Measurements from ENCODE around the gene IL17C. TPM values are rescaled to one million over a fixed set of nuclear protein-coding genes. Genes with fewer than 3 reads are reported as not detected.

IL17C gene
- total RNA-seq, 1 experiment from 2014 or later: 0.31 TPM

DNA sequence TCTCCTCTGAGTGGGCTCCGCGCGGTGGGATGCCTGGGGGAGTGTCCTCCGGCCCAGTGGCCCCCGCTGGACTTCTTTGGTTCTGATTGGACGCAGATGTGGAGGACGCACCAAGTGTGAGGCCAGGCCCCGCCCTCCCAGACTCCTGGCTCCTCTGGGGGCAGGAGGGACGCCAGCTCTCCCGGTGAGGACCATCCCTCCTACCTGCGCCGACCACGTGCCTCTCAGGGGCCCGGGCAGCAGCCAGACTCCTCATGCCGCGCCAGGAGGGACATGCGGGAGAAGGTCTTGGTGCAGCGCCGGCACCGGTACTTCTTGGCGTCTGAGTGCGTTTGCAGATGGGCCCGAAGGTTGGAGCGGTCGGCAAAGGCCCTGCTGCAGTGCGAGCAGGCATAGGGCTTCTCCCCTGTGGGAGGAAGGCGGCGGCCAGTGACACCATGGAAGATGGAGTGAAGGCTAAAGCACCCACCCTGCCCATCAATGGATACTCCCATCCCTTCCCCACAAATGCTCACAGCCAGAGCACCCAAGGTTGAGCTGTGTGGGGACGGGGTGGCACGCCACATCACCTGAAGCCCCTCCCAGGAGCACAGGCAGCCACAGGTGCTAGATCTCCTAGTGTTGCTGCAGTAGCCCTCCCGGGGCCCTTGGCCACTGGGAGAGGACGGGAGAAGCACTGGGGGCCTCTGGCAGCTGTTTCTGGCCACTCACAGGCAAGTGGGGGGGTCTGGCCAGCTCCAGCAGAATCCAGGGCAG, 40.0 kb downstream of the IL17C start:
- Histone ChIP-seq H2BK12ac (ENCODE audit: insufficient read length, low read depth, low read length) (no peak overlapping the region), H3K79me1 (ENCODE audit: insufficient read depth, low read depth, low read length, poor library complexity, severe bottlenecking) (no peaks in the 10 kb centered on the region), H2BK15ac (ENCODE audit: low read depth, low read length) (no peak overlapping the region), H3K14ac (ENCODE audit: insufficient read depth, low read length) (no peak overlapping the region), H3K27ac (ENCODE audit: insufficient read length, low read depth, low read length) (no peak overlapping the region), H3K79me2 (ENCODE audit: insufficient read depth, low read length) (no peaks in the 10 kb centered on the region), H2BK5ac (ENCODE audit: insufficient read length, low read length) (no peak overlapping the region), H4K8ac (replicated peaks; ENCODE audit: insufficient read length, low read depth, low read length) (no peak overlapping the region), H2AFZ (ENCODE audit: low read length) (no peak overlapping the region), H3T11ph (ENCODE audit: low read length) (no peak overlapping the region), H2BK120ac (ENCODE audit: low read depth, low read length, poor library complexity, severe bottlenecking) (no peak overlapping the region), H2AK5ac (ENCODE audit: insufficient read length, low read length) (no peak overlapping the region), H3K18ac (ENCODE audit: insufficient read length, low read depth, low read length) (no peak overlapping the region), H2BK20ac (ENCODE audit: low read depth, low read length, poor library complexity, severe bottlenecking) (no peak overlapping the region), H3K4me1 (ENCODE audit: insufficient read depth, low read length) (no peaks in the 10 kb centered on the region), H3K56ac (ENCODE audit: insufficient read length, low read depth, low read length) (no peak overlapping the region), H3K23ac (ENCODE audit: insufficient read length, low read depth, low read length) (no peak overlapping the region), H3K9ac (ENCODE audit: extremely low read depth, insufficient read length, low read length) (no peak overlapping the region), H3K23me2 (ENCODE audit: insufficient read length, low read depth, low read length, poor library complexity, severe bottlenecking) (no peaks in the 10 kb centered on the region), H4K20me1 (ENCODE audit: control insufficient read depth, insufficient read depth, insufficient read length) (no peaks in the 10 kb centered on the region), H3K4ac (ENCODE audit: low read depth, low read length) (no peak overlapping the region), H3K4me2 (ENCODE audit: insufficient read depth, insufficient read length, low read length) (no peak overlapping the region), H4K5ac (ENCODE audit: insufficient read length, low read depth, low read length) (no peak overlapping the region), H3K27me3 (ENCODE audit: insufficient read depth, low read length) (no peaks in the 10 kb centered on the region), H4K91ac (ENCODE audit: insufficient read length, low read depth, low read length) (no peak overlapping the region), H3K9me3 (ENCODE audit: control insufficient read depth, low read depth, low read length) (no peaks in the 10 kb centered on the region)
- H3K4me3 Mint-ChIP-seq: no peak overlapping the region
- peaks cover 0 to 9% (median 2%) of the 10 kb centered on the region in 3 experiments; a peak in 2 of 7 replicates for H3K36me3 Mint-ChIP-seq (ENCODE audit: insufficient read depth in 1 of 3, low read depth in 3 of 3)
- peak; percentile 71 for DNase-seq
- peaks cover 1% of the 10 kb centered on the region; the same call in 1 of the 2 replicates for H3K27me3 Mint-ChIP-seq (ENCODE audit: low read depth)
- no peaks in the 10 kb centered on the region for H3K9me3 Mint-ChIP-seq
- no CpG with 5 or more reads among the region's 32 CpGs for WGBS (ENCODE audit: extremely low coverage, insufficient read length, low lambda C conversion rate)
- H3K4me1 Mint-ChIP-seq: 0 out of 4 replicates have a peak, but pooled peaks cover 0 to 2% of the 10 kb centered on the region in 2 experiments
- TF ChIP-seq, protein P1, sequence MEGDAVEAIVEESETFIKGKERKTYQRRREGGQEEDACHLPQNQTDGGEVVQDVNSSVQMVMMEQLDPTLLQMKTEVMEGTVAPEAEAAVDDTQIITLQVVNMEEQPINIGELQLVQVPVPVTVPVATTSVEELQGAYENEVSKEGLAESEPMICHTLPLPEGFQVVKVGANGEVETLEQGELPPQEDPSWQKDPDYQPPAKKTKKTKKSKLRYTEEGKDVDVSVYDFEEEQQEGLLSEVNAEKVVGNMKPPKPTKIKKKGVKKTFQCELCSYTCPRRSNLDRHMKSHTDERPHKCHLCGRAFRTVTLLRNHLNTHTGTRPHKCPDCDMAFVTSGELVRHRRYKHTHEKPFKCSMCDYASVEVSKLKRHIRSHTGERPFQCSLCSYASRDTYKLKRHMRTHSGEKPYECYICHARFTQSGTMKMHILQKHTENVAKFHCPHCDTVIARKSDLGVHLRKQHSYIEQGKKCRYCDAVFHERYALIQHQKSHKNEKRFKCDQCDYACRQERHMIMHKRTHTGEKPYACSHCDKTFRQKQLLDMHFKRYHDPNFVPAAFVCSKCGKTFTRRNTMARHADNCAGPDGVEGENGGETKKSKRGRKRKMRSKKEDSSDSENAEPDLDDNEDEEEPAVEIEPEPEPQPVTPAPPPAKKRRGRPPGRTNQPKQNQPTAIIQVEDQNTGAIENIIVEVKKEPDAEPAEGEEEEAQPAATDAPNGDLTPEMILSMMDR (conservative IDR thresholded peaks at IDR 0.05): no peak
- H3K27ac Mint-ChIP-seq: no peak overlapping the region

All from H9 (cell line).